A549 (cell line): ENCODE results near the gene FREY1. TPM values are rescaled to one million over a fixed set of nuclear protein-coding genes. Genes with fewer than 3 reads are reported as not detected.

Experiments used
- ATAC-seq, 2 experiments: fragments of 200-7000 bp in 1 of 2; fragments of >200 bp in 1 of 2; cut with Nextera tagmentation in 1 of 2; cut with Tn5 transposase in 1 of 2; 3 replicates each; pipeline versions ENCODE4 v1.8.0 to v1.9.1; 2018 to 2020; ENCODE audit warnings: mild to moderate bottlenecking in 1 of 2, moderate library complexity in 1 of 2
- CTCF ChIA-PET: fragments of 300-600 bp; sonication (Branson Sonifier 250); formaldehyde crosslinking; extraction: SDS; loops from one replicate; lab custom pipeline; 2021; ENCODE audit warnings: antibody characterized with exemption, inconsistent platforms; lab: Yijun Ruan, JAX
- POLR2A ChIA-PET: fragments of 350-600 bp; formaldehyde crosslinking; extraction: SDS; loops from one replicate; lab custom pipeline; 2021; ENCODE audit warnings: antibody characterized with exemption, inconsistent platforms; lab: Yijun Ruan, JAX
- DNase-seq, 2 experiments: peaks; one replicate each; pipeline versions ENCODE4 v3.0.0 to v3.0.0-alpha.2; 2011 to 2016; ENCODE audit warnings: low read depth in 1 of 2, low spot score in 1 of 2
- FAIRE-seq: peaks from 2 replicates; lab custom pipeline; 2011; peaks lifted over from hg19 to GRCh38; lab: Jason Lieb, UNC
- H3K27ac ChIP-seq, 2 experiments: fragments of >200 bp; sonication (Bioruptor Twin); formaldehyde crosslinking; 3 replicates each; pipeline ENCODE4 v1.5.1; 2016 to 2017
- H3K4me1 ChIP-seq: fragments of >200 bp; sonication (Bioruptor Twin); formaldehyde crosslinking; 3 replicates; pipeline ENCODE4 v1.6.1; 2016
- H3K4me2 ChIP-seq: fragments of >200 bp; sonication (Bioruptor Twin); formaldehyde crosslinking; 3 replicates; pipeline ENCODE4 v1.6.1; 2016
- H3K4me3 ChIP-seq: fragments of >200 bp; sonication (Bioruptor Twin); formaldehyde crosslinking; 3 replicates; pipeline ENCODE4 v1.5.1; 2016
- H3K9me3 ChIP-seq: fragments of >200 bp; sonication (Bioruptor Twin); formaldehyde crosslinking; 3 replicates; pipeline ENCODE4 v1.6.1; 2016
- ATOH8 ChIP-seq: fragments of 250-450 bp; sonication (Bioruptor Pico); IDR thresholded peaks from 2 replicates; pipeline ENCODE4 v1.5.0; 2020; ENCODE audit warnings: low read depth, mild to moderate bottlenecking, moderate library complexity
- BHLHE40 ChIP-seq: IDR thresholded peaks from 2 replicates; pipeline ENCODE4 v1.6.1; 2012; ENCODE audit warnings: low read depth, low read length, inconsistent platforms
- CEBPB ChIP-seq, 2 experiments: fragments of >200 bp in 1 of 2; sonication (Bioruptor Twin) in 1 of 2; formaldehyde crosslinking in 1 of 2; IDR thresholded peaks; 2 replicates each; pipeline ENCODE4 v1.6.1; 2012 to 2016
- CHD4 ChIP-seq: fragments of 200-600 bp; sonication (generic); IDR thresholded peaks from 2 replicates; pipeline ENCODE4 v1.6.1; 2016; ENCODE audit warnings: antibody characterized with exemption, mild to moderate bottlenecking, borderline replicate concordance
- CTCF ChIP-seq: fragments of >200 bp; sonication (Bioruptor Twin); formaldehyde crosslinking; IDR thresholded peaks from 3 replicates; pipeline ENCODE4 v1.5.1; 2016
- ESRRA ChIP-seq: fragments of 150-350 bp; IDR thresholded peaks from 2 replicates; pipeline ENCODE4 v1.6.1; 2014; ENCODE audit warnings: mild to moderate bottlenecking, low read length, borderline replicate concordance
- FOSL2 ChIP-seq, 2 experiments: fragments of 450-650 bp in 1 of 2; fragments of >200 bp in 1 of 2; sonication (Bioruptor Twin) in 1 of 2; formaldehyde crosslinking; IDR thresholded peaks; 2 replicates each; pipeline versions ENCODE4 v1.5.0 to v1.6.1; 2016 to 2020; ENCODE audit warnings: mild to moderate bottlenecking in 1 of 2, moderate library complexity in 1 of 2
- GATA3 ChIP-seq: IDR thresholded peaks from 2 replicates; pipeline ENCODE4 v1.6.1; 2012; ENCODE audit warnings: borderline replicate concordance
- HDAC2 ChIP-seq: fragments of 200-600 bp; sonication (generic); IDR thresholded peaks from 2 replicates; pipeline ENCODE4 v1.6.1; 2016
- HES2 ChIP-seq: fragments of >200 bp; sonication (Bioruptor Twin); formaldehyde crosslinking; IDR thresholded peaks from 2 replicates; pipeline ENCODE4 v1.6.1; 2016
- HEYL ChIP-seq: fragments of 250-450 bp; sonication (Bioruptor Pico); IDR thresholded peaks from 2 replicates; pipeline ENCODE4 v1.8.0; 2021; ENCODE audit warnings: mild to moderate bottlenecking, moderate library complexity
- HMGXB4 ChIP-seq: fragments of 250-450 bp; sonication (Bioruptor Pico); IDR thresholded peaks from 2 replicates; pipeline ENCODE4 v1.5.0; 2021; ENCODE audit warnings: mild to moderate bottlenecking, moderate library complexity, borderline replicate concordance
- HOXA7 ChIP-seq: fragments of 250-450 bp; sonication (Bioruptor Pico); IDR thresholded peaks from 2 replicates; pipeline ENCODE4 v1.5.0; 2020; ENCODE audit warnings: mild to moderate bottlenecking, moderate library complexity
- HOXB5 ChIP-seq: fragments of 250-450 bp; sonication (Bioruptor Pico); IDR thresholded peaks from 2 replicates; pipeline ENCODE4 v1.5.0; 2020; ENCODE audit warnings: mild to moderate bottlenecking, moderate library complexity
- JUN ChIP-seq, 2 experiments: fragments of >200 bp; sonication (Bioruptor Twin); formaldehyde crosslinking; IDR thresholded peaks; 2 replicates in 1 of 2; 3 replicates in 1 of 2; pipeline ENCODE4 v1.6.1; 2016 to 2017
- MAFK ChIP-seq: fragments of 450-650 bp; IDR thresholded peaks from 2 replicates; pipeline ENCODE4 v1.6.1; 2014; ENCODE audit not compliant: partially characterized antibody
- MAX ChIP-seq: IDR thresholded peaks from 2 replicates; pipeline ENCODE4 v1.6.1; 2012
- MAZ ChIP-seq: fragments of 150-350 bp; IDR thresholded peaks from 2 replicates; pipeline ENCODE4 v1.6.1; 2014; ENCODE audit warnings: antibody characterized with exemption, low read depth, low read length, borderline replicate concordance
- NFE2L2 ChIP-seq: fragments of 150-350 bp; conservative IDR thresholded peaks from 2 replicates; pipeline ENCODE4 v1.6.1; 2014; ENCODE audit warnings: low read length
- POLR2AphosphoS2 ChIP-seq: conservative IDR thresholded peaks from 2 replicates; pipeline ENCODE4 v1.6.1; 2012; ENCODE audit warnings: low read length, improper control_type of control experiment, inconsistent platforms
- RAD21 ChIP-seq, 2 experiments: fragments of >200 bp in 1 of 2; sonication (Bioruptor Twin) in 1 of 2; formaldehyde crosslinking in 1 of 2; IDR thresholded peaks in 1 of 2; conservative IDR thresholded peaks in 1 of 2; 2 replicates in 1 of 2; 3 replicates in 1 of 2; pipeline ENCODE4 v1.6.1; 2012 to 2018; ENCODE audit warnings: inconsistent platforms in 1 of 2
- RNF2 ChIP-seq: fragments of 200-600 bp; sonication (generic); IDR thresholded peaks from 2 replicates; pipeline ENCODE4 v1.6.1; 2016; ENCODE audit warnings: low read depth, mild to moderate bottlenecking, antibody characterized with exemption, moderate library complexity, borderline replicate concordance
- SMC3 ChIP-seq: fragments of >200 bp; sonication (Bioruptor Twin); formaldehyde crosslinking; IDR thresholded peaks from 3 replicates; pipeline ENCODE4 v1.6.1; 2018; ENCODE audit warnings: inconsistent platforms
- WGBS: methylation state at CpG from one replicate; pipeline ENCODE4 v1.1.6; 2017; ENCODE audit errors: missing lambda C conversion rate; 5-methylcytosine and 5-hydroxymethylcytosine counted together
- polyA plus RNA-seq, 4 experiments: library from polyadenylated mRNA; depleted of rRNA in 3 of 4; stranded (reverse); fragments of >200 nt; fragmentation: RNase III in 1 of 4; extraction: RNeasy Plus Mini Kit Qiagen cat#74134 plus additional on column Dnase treatment in 1 of 4; gene quantifications; 2 replicates in 3 of 4; 3 replicates in 1 of 4; pipeline ENCODE4 v1.2.3, GENCODE V29; 2011 to 2017

FREY1 gene
- polyA plus RNA-seq, 2 of the 4 experiments (the other 2 are of a cell fraction) = 0.17 to 0.21 TPM

- no peak for TF ChIP-seq CTCF
- no peak for TF ChIP-seq MAZ
- TF ChIP-seq MAFK = no peak
- TF ChIP-seq CEBPB (IDR thresholded peaks at IDR 0.05) = no peak
- no peak for TF ChIP-seq CHD4
- no peak for TF ChIP-seq POLR2AphosphoS2
- no peak for TF ChIP-seq HEYL (CRISPR knock-in tag)
- TF ChIP-seq, all 56 proteins: peak for 0
Observed at GRCh38 chr11:45877221-45877620, 29.9 kb downstream of the FREY1 start (continued).

- no peak for ATAC-seq
- Histone ChIP-seq H3K4me1 (peaks cover 20% of the 10 kb centered on the region), H3K27ac (no peak overlapping the region), H3K4me2 (no peak overlapping the region), H3K4me3 (no peak overlapping the region), H3K9me3 (no peaks in the 10 kb centered on the region)
- no peak for FAIRE-seq
- WGBS = 66% methylated on average over 6 of the region's 6 CpGs
- no peak for DNase-seq
- TF ChIP-seq MAX (no peak), ESRRA (no peak), HES2 (no peak)
- ChIA-PET CTCF (interaction anchor here (0.7 to 1.8 kb wide), 4 partner anchors 17 to 365 kb away, joined by 3 to 5 read pairs (median 3); no protein-coding TSS in a partner anchor), POLR2A (no interaction called here)
Observed at GRCh38 chr11:45876401-45876800, 30.7 kb downstream of the FREY1 start.

GRCh38 chr11:45872651-45873356 lies 34.3 kb downstream of the FREY1 start:
- ATAC-seq (peak; percentile 86 to 99), FAIRE-seq (no peak), DNase-seq (peak; percentile 68 to 71)
- H3K4me3 ChIP-seq = no peak overlapping the region
- H3K4me2 ChIP-seq = no peak overlapping the region
- 69% methylated on average over 9 of the region's 9 CpGs for WGBS
- ChIA-PET CTCF (interaction anchor here (0.6 to 5.5 kb wide), 28 partner anchors 8 to 367 kb away, joined by 3 to 67 read pairs (median 5); no protein-coding TSS in a partner anchor), POLR2A (no interaction called here)
- no peak overlapping the region for H3K27ac ChIP-seq
- H3K4me1 ChIP-seq = no peaks in the 10 kb centered on the region
- no peaks in the 10 kb centered on the region for H3K9me3 ChIP-seq
- no peak for TF ChIP-seq NFE2L2
- TF ChIP-seq HDAC2 = no peak
- no peak for TF ChIP-seq JUN (IDR thresholded peaks at IDR 0.05)
- no peak for TF ChIP-seq HOXA7
- TF ChIP-seq CTCF = peak; percentile 62
- no peak for TF ChIP-seq ATOH8 (CRISPR knock-in tag)
- no peak for TF ChIP-seq FOSL2 (IDR thresholded peaks at IDR 0.05)
- peak; percentile 22; the same call in 1 of the 2 replicates for TF ChIP-seq FOSL2 (CRISPR knock-in tag; IDR thresholded peaks at IDR 0.05)
- TF ChIP-seq HOXB5 = no peak
- TF ChIP-seq SMC3 = peak; percentile 57
- TF ChIP-seq BHLHE40 = no peak
- no peak for TF ChIP-seq MAX
- TF ChIP-seq RAD21 (conservative IDR thresholded peaks at IDR 0.05 in 1 of 2, IDR thresholded peaks at IDR 0.05 in 1 of 2) = peak; percentile 72 to 76
- no peak for TF ChIP-seq HMGXB4 (CRISPR knock-in tag)
- peak; percentile 53 for TF ChIP-seq MAFK
- no peak for TF ChIP-seq GATA3
- no peak for TF ChIP-seq RNF2
